ENCODE results near the gene TSPAN9. TPM values are rescaled to one million over a fixed set of nuclear protein-coding genes. Genes with fewer than 3 reads are reported as not detected.

The TSPAN9 gene
- total RNA-seq, 1 donor, result 8.1 TPM

DNA sequence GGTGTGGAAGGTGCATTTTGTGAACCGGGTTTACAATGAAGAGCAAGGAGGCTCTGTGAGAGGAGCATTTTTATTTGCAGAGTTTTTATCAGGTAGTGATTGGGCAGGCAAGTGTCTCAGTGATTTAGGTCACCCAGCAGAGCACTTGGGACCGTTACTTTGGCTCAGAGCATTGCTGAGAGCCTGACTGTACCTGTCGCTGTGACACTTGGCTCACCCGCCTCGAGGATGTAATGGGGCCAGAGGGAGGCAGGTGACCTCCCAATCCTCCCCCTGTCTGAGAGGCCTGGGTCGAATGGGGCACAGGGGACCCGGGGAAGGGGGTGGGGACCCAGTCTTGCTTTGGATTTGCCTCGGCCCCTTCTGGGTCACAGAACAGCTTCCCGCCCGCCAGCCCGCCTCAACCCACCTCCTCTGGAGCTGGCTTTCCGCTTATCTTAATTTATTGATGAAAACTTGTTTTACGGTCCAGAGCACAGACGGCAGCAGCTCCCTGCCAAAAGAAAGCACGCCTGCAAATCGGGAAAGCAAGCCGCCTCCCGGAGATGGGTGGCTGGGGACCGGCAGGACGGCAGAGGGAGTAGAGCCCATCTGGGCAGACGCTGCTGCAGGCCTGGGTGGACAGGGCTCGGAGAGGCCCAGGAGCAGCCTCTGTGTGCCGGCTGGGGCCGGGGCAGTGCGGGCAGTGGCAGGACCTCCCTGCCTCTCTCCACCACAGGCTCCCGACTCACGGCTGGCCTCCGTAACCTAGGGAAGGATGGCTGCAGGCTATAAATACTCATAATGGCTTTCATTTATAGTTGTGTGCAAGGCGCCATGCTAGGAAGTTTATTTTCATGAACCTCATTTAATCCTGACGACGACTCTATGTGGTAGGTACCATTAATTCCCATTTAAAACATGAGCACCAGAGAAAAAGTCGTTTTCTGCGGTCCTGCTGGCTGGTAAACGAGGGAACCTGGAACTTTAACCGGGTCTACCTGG lies 187.1 kb downstream of the TSPAN9 start:
- no peak overlapping the region for H3K4me3 ChIP-seq (ENCODE audit: low read depth, low read length)
- DNase-seq (ENCODE audit: low read depth), result no peak
- TF ChIP-seq, protein P1, sequence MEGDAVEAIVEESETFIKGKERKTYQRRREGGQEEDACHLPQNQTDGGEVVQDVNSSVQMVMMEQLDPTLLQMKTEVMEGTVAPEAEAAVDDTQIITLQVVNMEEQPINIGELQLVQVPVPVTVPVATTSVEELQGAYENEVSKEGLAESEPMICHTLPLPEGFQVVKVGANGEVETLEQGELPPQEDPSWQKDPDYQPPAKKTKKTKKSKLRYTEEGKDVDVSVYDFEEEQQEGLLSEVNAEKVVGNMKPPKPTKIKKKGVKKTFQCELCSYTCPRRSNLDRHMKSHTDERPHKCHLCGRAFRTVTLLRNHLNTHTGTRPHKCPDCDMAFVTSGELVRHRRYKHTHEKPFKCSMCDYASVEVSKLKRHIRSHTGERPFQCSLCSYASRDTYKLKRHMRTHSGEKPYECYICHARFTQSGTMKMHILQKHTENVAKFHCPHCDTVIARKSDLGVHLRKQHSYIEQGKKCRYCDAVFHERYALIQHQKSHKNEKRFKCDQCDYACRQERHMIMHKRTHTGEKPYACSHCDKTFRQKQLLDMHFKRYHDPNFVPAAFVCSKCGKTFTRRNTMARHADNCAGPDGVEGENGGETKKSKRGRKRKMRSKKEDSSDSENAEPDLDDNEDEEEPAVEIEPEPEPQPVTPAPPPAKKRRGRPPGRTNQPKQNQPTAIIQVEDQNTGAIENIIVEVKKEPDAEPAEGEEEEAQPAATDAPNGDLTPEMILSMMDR (IDR thresholded peaks at IDR 0.05; ENCODE audit: insufficient read depth, low read length), result no peak

DNA sequence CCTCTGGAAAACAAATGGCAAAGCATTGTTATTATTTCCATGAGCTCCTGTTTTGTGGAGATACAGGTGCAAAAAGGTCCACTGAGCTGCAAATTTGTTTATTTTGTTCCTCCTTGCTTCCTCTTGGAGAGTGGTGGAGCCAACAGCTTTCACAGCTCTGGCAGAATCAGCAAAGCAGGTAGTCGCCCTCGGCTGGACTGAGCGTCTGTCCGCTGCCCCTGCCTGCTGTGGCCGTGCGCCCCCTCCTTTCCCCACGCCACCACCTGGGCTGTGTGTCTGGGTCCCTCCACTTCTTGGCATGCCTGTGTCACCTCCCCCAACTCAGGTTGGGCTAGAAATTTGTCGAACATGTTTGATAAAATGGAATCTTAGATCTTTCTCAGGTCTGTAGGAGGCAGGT lies 188.2 kb downstream of the TSPAN9 start:
- TF ChIP-seq, protein P1 (IDR thresholded peaks at IDR 0.05; ENCODE audit: insufficient read depth, low read length), result no peak
- DNase-seq (ENCODE audit: low read depth), result no peak
- H3K4me3 ChIP-seq (ENCODE audit: low read depth, low read length), result no peak overlapping the region

DNA sequence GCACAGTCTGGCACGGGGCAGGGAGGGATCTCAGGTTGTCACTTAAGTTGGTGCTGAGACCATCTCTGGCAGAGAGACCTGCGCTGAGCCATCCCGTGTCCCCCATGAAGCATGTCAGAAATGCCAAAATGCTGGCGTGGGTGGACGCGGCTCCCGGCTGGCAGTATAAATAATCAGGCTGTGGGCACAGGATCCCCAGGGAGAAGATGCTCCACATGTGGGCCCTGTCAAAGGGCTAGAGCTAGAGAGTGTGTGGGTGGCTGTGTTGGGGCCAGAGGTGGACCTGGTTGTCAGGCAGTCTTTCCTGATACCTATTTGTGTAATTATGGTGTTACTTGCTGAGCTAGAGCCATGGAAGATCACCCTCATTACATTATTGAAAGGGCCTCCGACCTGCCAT lies 189.5 kb downstream of the TSPAN9 start:
- TF ChIP-seq, protein P1 (IDR thresholded peaks at IDR 0.05; ENCODE audit: insufficient read depth, low read length), result no peak
- H3K4me3 ChIP-seq (ENCODE audit: low read depth, low read length), result no peak overlapping the region
- DNase-seq (ENCODE audit: low read depth), result no peak

DNA sequence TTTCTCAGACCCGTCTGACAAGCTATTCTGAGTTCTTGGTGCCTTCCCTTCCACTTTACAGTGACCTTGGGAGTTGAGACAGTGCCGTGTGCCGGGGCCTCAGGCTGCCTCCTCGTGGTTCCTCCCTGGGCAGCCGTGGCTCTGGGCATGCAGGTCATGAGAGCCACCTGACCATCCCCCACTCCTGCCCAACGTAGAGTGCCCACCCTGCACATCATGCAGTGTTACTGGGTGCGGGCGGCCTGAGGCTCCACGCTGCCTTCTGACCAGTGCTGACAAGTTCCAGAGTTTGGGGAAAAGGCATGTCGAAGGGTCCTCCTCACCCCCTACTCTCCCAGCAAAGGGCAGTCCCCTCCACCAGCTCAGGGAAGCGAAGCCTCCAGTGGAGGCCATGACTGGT lies 190.5 kb downstream of the TSPAN9 start:
- no peak overlapping the region for H3K4me3 ChIP-seq (ENCODE audit: low read depth, low read length)
- DNase-seq (ENCODE audit: low read depth), result no peak
- TF ChIP-seq, protein P1 (IDR thresholded peaks at IDR 0.05; ENCODE audit: insufficient read depth, low read length), result no peak

DNA sequence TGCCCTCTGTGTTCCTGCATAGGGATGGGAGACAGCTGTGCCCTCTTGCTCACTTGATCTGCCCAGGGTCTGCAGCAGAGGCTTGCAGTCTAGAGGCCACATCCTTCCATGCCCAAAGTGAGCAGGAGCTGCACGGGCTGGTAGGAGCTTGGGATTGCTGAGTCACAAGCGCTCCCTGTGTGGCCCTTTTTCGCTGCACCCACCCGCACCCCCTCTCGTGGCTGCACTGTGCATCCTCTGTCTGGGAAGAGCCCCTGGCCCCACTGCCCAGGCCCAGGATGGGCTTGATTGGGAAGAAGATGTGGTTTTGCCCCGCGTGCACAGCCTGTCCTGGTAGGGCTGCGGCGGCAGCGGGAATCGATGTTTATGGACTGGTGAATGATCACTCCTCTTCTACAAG lies 192.4 kb downstream of the TSPAN9 start:
- DNase-seq (ENCODE audit: low read depth), result no peak
- TF ChIP-seq, protein P1 (IDR thresholded peaks at IDR 0.05; ENCODE audit: insufficient read depth, low read length), result no peak

DNA sequence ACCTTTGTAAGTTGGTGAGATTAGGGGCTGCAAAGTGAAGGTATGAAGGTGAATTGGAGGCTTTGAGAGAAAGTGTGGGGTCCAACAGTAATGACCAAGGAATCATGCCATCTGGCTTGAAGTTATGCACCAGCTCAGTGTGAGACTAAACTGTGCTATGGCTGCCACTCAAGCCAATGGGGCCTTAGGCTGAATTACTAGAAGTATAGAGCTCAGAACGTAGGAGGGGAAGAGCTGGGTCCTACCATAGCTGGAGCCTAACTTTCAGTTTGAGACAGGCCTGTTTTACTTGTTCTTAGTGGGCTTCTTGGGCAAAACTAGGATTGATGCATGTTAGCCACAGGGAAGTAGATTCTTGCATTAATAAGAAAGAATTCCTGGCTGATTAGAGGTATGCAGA lies 194.0 kb downstream of the TSPAN9 start:
- H3K4me3 ChIP-seq (ENCODE audit: low read depth, low read length), result no peak overlapping the region
- TF ChIP-seq, protein P1 (IDR thresholded peaks at IDR 0.05; ENCODE audit: insufficient read depth, low read length), result no peak
- DNase-seq (ENCODE audit: low read depth), result no peak

More for the DNA sequence above, 192.4 kb downstream of the TSPAN9 start:
- no peak overlapping the region for H3K4me3 ChIP-seq (ENCODE audit: low read depth, low read length)

All from fibroblast of the aortic adventitia (primary cell).